Esophagus squamous epithelium (tissue), 5 donors: ENCODE results near the gene PLAC8L1. TPM values are rescaled to one million over a fixed set of nuclear protein-coding genes. Genes with fewer than 3 reads are reported as not detected.

Experiments
- DNase-seq: peaks from one replicate; lab custom pipeline; 2025; lab: John Stamatoyannopoulos, UW
- H3K27ac ChIP-seq, 4 donors: fragments of 200-600 bp; sonication (generic); one replicate each; pipeline ENCODE4 v1.5.1; 2016 to 2019; ENCODE audit warnings: mild to moderate bottlenecking in 1 of 4
- H3K27me3 ChIP-seq, 4 donors: fragments of 200-600 bp; sonication (generic); 1 replicate in 3 of 4; 2 replicates in 1 of 4; pipeline versions ENCODE4 v1.5.1 to v1.6.0; 2017 to 2021; ENCODE audit warnings: antibody characterized with exemption in 1 of 4
- H3K36me3 ChIP-seq, 3 donors: fragments of 200-600 bp; sonication (generic); one replicate each; pipeline ENCODE4 v1.5.1; 2016 to 2019
- H3K4me1 ChIP-seq, 3 donors: fragments of 200-600 bp; sonication (generic); one replicate each; pipeline ENCODE4 v1.5.1; 2017 to 2019
- H3K4me3 ChIP-seq, 4 donors: fragments of 200-600 bp; sonication (generic); 1 replicate in 3 of 4; 2 replicates in 1 of 4; pipeline ENCODE4 v1.5.1; 2016 to 2019; ENCODE audit warnings: mild to moderate bottlenecking in 2 of 4, moderate library complexity in 1 of 4
- H3K9me3 ChIP-seq, 3 donors: fragments of 200-600 bp; sonication (generic); one replicate each; pipeline ENCODE4 v1.5.1; 2016 to 2019
- POLR2A ChIP-seq, 4 donors: fragments of 450-650 bp; IDR thresholded peaks; one replicate each; pipeline ENCODE4 v1.6.1; 2017; ENCODE audit warnings: antibody characterized with exemption in 4 of 4, mild to moderate bottlenecking in 4 of 4, moderate library complexity in 3 of 4
- whole genome bisulfite sequencing, 2 donors: methylation state at CpG; one replicate each; pipeline ENCODE4 v1.1.5; 2018; 5-methylcytosine and 5-hydroxymethylcytosine counted together
- intact Hi-C: fragments of 100-400 bp; cut with DNase I; formaldehyde crosslinking; loops from one replicate; pipeline ENCODE4 v1.15.0; 2022
- total RNA-seq, 4 donors: library from RNA; depleted of rRNA; stranded (reverse); fragments of >200 nt; gene quantifications; one replicate each; pipeline ENCODE4 v1.1.0, GENCODE V29; 2016
- TF ChIP-seq, protein P1 (sequence below), 6 experiments: fragments of 450-650 bp in 4 of 6; fragments of 200-600 bp in 2 of 6; sonication (generic) in 2 of 6; IDR thresholded peaks; one replicate each; pipeline ENCODE4 v1.5.1; 2016 to 2019; ENCODE audit warnings: antibody characterized with exemption in 6 of 6, mild to moderate bottlenecking in 4 of 6, moderate library complexity in 4 of 6
- donor health status: DM: yes; HTN: yes; CAD: no.

The PLAC8L1 gene
- total RNA-seq, 4 donors from 2014 or later, result not detected

DNA sequence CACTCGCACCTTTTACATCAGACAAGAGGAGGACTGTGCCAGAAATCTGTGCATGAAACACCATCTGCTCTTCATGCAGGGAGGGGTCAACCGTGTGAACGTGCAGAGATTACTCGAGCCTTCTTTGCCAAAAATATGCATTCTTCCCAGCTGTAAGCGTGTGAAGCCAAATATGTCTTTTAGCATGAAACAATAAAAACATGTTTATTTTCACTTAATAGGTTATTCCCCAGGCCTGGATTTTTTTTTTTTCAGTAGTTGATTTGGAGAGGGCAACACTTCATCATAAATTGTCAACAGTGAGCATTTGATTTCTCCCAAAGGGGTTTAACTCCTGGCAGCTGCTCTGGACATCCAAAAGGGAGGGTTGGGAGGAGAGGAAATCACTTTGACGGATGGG is 23.8 kb downstream of the PLAC8L1 start:
- 44 to 50% methylated on average over 6 of the region's 6 CpGs for WGBS, 2 donors
- intact Hi-C loops, result no loop called here
- H3K27me3 ChIP-seq, result no peaks in the 10 kb centered on the region

DNA sequence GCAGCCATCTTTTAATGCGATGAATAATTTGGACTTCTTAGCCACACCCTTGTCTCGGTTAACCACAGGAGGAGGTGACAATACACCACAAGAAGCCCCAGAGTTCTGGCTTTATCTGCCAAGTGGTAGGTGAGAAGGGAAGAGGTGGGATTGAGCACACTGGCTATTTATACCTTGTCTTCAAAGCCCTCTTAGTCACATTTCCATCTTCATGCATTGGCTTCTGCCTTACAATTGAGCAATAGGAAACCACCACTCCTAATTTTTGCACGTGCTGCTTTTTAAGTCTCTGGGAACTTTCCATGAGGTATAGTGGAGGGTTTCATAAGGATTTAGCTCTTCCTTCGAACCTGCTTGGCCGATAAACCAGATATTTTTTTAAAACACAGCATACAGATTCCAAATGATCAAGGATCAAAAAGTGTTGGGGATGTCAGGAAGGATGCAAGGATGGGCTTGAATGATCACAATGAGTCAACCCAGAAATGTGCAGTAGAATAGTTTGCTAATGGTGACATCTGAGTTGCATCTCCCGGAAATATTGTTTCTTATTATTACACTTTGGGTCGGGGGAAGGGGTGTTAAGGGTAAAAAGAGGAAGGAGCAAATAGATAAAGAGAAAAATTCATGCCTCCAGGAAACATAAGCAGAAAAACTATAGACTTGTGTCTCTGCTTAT is 25.5 kb downstream of the PLAC8L1 start:
- no peaks in the 10 kb centered on the region for H3K4me1 ChIP-seq

More for the DNA sequence above, 23.8 kb downstream of the PLAC8L1 start:
- no peaks in the 10 kb centered on the region for H3K36me3 ChIP-seq
- TF ChIP-seq, protein P1, sequence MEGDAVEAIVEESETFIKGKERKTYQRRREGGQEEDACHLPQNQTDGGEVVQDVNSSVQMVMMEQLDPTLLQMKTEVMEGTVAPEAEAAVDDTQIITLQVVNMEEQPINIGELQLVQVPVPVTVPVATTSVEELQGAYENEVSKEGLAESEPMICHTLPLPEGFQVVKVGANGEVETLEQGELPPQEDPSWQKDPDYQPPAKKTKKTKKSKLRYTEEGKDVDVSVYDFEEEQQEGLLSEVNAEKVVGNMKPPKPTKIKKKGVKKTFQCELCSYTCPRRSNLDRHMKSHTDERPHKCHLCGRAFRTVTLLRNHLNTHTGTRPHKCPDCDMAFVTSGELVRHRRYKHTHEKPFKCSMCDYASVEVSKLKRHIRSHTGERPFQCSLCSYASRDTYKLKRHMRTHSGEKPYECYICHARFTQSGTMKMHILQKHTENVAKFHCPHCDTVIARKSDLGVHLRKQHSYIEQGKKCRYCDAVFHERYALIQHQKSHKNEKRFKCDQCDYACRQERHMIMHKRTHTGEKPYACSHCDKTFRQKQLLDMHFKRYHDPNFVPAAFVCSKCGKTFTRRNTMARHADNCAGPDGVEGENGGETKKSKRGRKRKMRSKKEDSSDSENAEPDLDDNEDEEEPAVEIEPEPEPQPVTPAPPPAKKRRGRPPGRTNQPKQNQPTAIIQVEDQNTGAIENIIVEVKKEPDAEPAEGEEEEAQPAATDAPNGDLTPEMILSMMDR (IDR thresholded peaks at IDR 0.05), result no peak
- H3K9me3 ChIP-seq, result no peaks in the 10 kb centered on the region
- H3K27ac ChIP-seq, result no peak overlapping the region
- H3K4me3 ChIP-seq, result no peak overlapping the region
- no peaks in the 10 kb centered on the region for H3K4me1 ChIP-seq
- no peak for DNase-seq

DNA sequence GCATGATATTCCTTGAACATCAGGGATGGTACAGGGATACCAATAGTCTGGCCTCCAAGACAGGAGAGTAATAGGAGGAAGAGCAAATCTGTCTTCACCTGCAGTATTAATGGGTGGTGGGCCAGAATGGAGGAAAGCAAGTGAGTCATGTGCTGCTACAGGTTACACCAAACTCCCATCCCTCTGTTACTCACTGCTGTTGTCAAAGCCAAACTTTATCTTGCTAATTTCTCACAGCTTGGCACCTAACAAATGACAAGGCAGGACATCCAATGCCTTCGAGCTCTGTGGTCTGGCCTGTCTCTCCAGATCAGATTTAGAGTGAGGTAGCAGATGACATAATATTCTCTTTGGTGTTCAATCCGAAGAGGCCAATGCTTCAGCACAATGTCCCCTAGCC is 26.8 kb downstream of the PLAC8L1 start:
- Histone ChIP-seq H3K27me3 (no peaks in the 10 kb centered on the region), H3K27ac (no peak overlapping the region), H3K9me3 (no peaks in the 10 kb centered on the region), H3K4me3 (no peak overlapping the region), H3K36me3 (no peaks in the 10 kb centered on the region), H3K4me1 (no peaks in the 10 kb centered on the region)
- DNase-seq, result no peak
- intact Hi-C loops, result no loop called here
- 49 to 68% methylated on average over 2 of the region's 2 CpGs for WGBS, 2 donors
- TF ChIP-seq POLR2A (IDR thresholded peaks at IDR 0.05), result no peak
- TF ChIP-seq, protein P1 (IDR thresholded peaks at IDR 0.05), result no peak

More for the DNA sequence above, 25.5 kb downstream of the PLAC8L1 start:
- H3K9me3 ChIP-seq, result no peaks in the 10 kb centered on the region
- TF ChIP-seq, protein P1 (IDR thresholded peaks at IDR 0.05), result no peak
- no peak for TF ChIP-seq POLR2A (IDR thresholded peaks at IDR 0.05)
- intact Hi-C loops, result no loop called here
- no peak for DNase-seq
- no peak overlapping the region for H3K27ac ChIP-seq
- no peaks in the 10 kb centered on the region for H3K27me3 ChIP-seq
- H3K4me3 ChIP-seq, result no peak overlapping the region
- no peaks in the 10 kb centered on the region for H3K36me3 ChIP-seq
- WGBS, 2 donors, result 41 to 57% methylated on average over 7 of the region's 7 CpGs

DNA sequence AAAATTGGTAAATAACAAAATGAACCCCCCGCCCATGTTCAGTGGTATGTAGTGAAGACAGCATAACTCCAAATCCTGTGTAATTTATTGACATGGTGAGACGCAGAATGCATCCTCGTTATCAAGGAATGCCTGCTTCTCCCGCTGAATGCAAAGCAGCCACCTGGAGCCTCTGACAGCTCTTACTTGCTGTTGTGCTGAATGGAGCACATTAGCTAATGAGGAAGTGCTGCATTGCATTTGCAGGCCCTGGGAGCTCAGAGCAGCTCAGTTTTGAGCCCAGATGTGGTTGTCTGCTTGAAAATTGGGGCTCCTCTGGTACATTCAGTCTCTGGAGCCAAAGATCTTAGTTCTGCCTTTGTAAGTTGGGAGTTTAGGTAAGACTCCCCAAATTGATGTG is 28.9 kb downstream of the PLAC8L1 start:
- Histone ChIP-seq H3K4me3 (no peak overlapping the region), H3K27ac (no peak overlapping the region), H3K9me3 (no peaks in the 10 kb centered on the region), H3K27me3 (no peaks in the 10 kb centered on the region), H3K36me3 (no peaks in the 10 kb centered on the region), H3K4me1 (peaks cover 0 to 7% (median 0%) of the 10 kb centered on the region in 3 donors)
- DNase-seq, result no peak
- WGBS, 2 donors, result 80% methylated on average over 4 of the region's 4 CpGs; no CpG with 5 or more reads in 1 of the 2 donors
- intact Hi-C loops, result no loop called here
- no peak for TF ChIP-seq POLR2A (IDR thresholded peaks at IDR 0.05)
- TF ChIP-seq, protein P1 (IDR thresholded peaks at IDR 0.05), result no peak

DNA sequence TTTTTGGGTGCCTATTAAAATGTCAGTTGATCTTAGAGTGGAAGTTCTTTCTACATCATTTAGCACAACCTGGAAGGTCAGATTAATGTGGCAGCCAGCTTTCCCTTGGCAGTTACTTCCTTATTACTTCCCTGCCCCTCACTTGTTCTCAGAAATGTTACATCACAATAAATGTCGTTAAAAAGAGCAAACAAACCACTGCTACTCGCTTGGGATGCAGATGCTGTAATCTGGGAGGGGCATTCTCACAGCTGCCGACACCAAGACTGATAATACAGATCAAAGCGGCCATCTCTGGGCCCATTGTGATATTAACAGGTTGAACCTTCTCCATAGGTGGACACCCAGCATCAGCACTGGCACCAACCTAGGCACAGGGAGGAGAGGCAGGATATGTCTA is 29.3 kb downstream of the PLAC8L1 start:
- no peak for TF ChIP-seq POLR2A (IDR thresholded peaks at IDR 0.05)
- TF ChIP-seq, protein P1 (IDR thresholded peaks at IDR 0.05), result no peak
- Histone ChIP-seq H3K36me3 (no peaks in the 10 kb centered on the region), H3K9me3 (no peaks in the 10 kb centered on the region), H3K4me1 (peaks cover 0 to 12% (median 0%) of the 10 kb centered on the region in 3 donors), H3K27ac (no peak overlapping the region), H3K27me3 (no peaks in the 10 kb centered on the region), H3K4me3 (no peak overlapping the region)
- intact Hi-C loops, result no loop called here
- DNase-seq, result no peak
- WGBS, 2 donors, result 61 to 83% methylated on average over 1 to 4 of the region's 4 CpGs
